Lower lobe of right lung (tissue), 2 donors: ENCODE measurements around the gene RAB40C. TPM values are rescaled to one million over a fixed set of nuclear protein-coding genes. Genes with fewer than 3 reads are reported as not detected.
"Not testable (repeated sequence)": the region's sequence is repeated elsewhere in the genome, so short reads cannot be mapped to it uniquely, and the experiment has no call there.

Experiments
- ATAC-seq, 2 donors: fragments of 200-7000 bp; cut with Tn5 transposase; one replicate each; pipeline ENCODE4 v1.9.1; 2020 to 2022; ENCODE audit warnings: mild to moderate bottlenecking in 2 of 2, moderate library complexity in 2 of 2
- DNase-seq: peaks from one replicate; pipeline ENCODE4 v3.0.0-alpha.2; 2020
- H3K27ac ChIP-seq: fragments of 200-600 bp; one replicate; pipeline ENCODE4 v1.8.0; 2022
- H3K27me3 ChIP-seq: fragments of 200-600 bp; one replicate; pipeline ENCODE4 v1.8.0; 2022; ENCODE audit warnings: low read depth
- H3K36me3 ChIP-seq: fragments of 200-600 bp; one replicate; pipeline ENCODE4 v1.8.0; 2022; ENCODE audit warnings: mild to moderate bottlenecking
- H3K4me1 ChIP-seq: fragments of 200-600 bp; one replicate; pipeline ENCODE4 v1.8.0; 2022
- H3K4me3 ChIP-seq: fragments of 200-600 bp; one replicate; pipeline ENCODE4 v1.8.0; 2022; ENCODE audit warnings: mild to moderate bottlenecking
- H3K9me3 ChIP-seq: fragments of 200-600 bp; one replicate; pipeline ENCODE4 v1.8.0; 2022
- intact Hi-C: fragments of 100-400 bp; cut with DNase I; formaldehyde crosslinking; loops from one replicate; pipeline ENCODE4 v1.11.0; 2022
- total RNA-seq: library from RNA; stranded (reverse); fragmentation: NEBNext Ultra II Directional; extraction: Animal tissue kit (Norgen Biotek cat#: 25700); gene quantifications from one replicate; pipeline ENCODE4 v1.2.1, GENCODE V29; 2021
- TF ChIP-seq, protein P1 (sequence below): fragments of 200-600 bp; IDR thresholded peaks from one replicate; pipeline ENCODE4 v1.8.0; 2022; ENCODE audit warnings: antibody characterized with exemption, mild to moderate bottlenecking
- donor health status: DM: no; HTN: yes; CAD: no; lungs with severe emphysema.

RAB40C gene
- total RNA-seq, 1 donor from 2014 or later, result 40.1 TPM

DNA sequence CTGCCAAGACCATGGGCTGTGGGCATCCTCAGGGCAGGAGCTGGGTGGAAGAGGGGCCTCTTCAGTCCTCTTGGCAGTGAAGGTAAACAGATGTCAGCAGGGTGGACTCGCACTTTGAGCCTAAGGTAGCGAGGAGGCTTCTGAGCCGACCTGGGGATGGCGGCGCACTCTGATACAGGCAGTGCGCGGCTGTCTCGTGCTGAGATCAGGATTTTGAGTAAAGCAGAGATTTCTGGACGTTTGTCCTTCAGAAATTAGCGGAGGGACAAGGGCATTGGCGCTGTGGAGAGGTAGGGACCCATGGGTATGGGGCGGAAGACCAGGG lies 6.8 kb downstream of the RAB40C start:
- Histone ChIP-seq H3K9me3 (no peaks in the 10 kb centered on the region), H3K27me3 (no peaks in the 10 kb centered on the region), H3K4me1 (peaks cover 51% of the 10 kb centered on the region), H3K36me3 (peaks cover 25% of the 10 kb centered on the region), H3K4me3 (no peak overlapping the region), H3K27ac (no peak overlapping the region)
- intact Hi-C loops, result no loop called here
- DNase-seq, result no peak
- TF ChIP-seq, protein P1, sequence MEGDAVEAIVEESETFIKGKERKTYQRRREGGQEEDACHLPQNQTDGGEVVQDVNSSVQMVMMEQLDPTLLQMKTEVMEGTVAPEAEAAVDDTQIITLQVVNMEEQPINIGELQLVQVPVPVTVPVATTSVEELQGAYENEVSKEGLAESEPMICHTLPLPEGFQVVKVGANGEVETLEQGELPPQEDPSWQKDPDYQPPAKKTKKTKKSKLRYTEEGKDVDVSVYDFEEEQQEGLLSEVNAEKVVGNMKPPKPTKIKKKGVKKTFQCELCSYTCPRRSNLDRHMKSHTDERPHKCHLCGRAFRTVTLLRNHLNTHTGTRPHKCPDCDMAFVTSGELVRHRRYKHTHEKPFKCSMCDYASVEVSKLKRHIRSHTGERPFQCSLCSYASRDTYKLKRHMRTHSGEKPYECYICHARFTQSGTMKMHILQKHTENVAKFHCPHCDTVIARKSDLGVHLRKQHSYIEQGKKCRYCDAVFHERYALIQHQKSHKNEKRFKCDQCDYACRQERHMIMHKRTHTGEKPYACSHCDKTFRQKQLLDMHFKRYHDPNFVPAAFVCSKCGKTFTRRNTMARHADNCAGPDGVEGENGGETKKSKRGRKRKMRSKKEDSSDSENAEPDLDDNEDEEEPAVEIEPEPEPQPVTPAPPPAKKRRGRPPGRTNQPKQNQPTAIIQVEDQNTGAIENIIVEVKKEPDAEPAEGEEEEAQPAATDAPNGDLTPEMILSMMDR, result no peak
- ATAC-seq, result no peak

DNA sequence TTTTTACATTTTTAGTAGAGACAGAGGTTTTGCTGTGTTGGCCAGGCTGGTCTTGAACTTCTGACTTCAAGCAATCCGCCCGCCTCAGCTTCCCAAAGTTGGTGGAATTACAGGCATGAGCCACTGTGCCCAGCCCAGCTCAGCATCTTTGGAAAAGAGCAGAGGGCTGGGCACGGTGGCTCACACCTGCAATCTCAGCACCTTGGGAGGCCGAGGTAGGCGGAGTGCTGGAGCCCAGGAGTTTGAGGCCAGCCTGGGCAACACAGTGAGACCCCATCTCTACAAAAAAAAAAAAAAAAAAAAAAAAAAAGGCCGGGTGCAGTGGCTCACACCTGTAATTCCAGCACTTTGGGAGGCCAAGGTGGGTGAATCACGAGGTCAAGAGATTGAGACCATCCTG lies 7.8 kb downstream of the RAB40C start:
- intact Hi-C loops, H3K27me3 ChIP-seq: not testable (repeated sequence)

DNA sequence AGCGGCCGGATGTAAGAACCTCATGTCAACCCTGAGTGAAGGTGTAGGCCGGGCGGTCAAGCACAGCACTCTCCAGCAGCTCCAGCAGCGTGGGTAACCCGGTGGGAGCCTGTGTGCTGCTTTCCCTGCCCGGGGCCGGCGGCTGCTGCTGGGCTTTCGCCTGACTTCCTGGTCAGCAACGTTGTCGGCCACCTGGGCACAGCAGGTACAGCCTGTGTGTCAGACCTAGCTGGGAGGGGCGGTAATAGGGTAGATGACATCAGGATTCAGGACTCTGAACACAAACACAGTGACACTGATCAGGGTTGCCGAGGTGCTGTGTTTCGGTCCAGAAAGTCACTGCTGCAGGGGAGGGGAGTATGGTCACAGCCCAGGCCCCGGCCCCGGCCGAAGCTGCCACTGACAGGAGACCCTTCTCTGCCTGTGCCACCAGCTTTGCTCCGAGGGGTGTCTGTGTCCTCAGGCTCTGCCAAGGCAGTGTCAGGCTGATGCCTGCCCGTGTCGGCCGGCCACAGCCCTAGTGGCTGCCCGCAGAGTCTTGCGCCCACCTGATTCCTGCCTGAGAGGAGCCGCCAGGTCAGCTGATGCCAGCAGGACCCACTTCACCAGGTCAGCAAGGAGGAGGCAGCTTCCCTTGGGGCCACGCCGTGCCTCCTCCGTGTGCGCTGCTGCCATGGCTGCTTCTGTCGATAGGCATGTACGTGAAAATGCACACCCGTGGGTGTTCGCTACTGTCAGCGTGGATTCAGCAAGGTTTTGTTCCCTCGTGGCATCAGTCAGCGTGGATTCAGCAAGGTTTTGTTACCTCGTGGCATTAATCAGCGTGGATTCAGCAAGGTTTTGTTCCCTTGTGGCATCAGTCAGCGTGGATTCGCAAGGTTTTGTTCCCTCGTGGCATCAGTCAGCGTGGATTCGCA lies 9.2 kb downstream of the RAB40C start:
- TF ChIP-seq, protein P1, result no peak
- Histone ChIP-seq H3K27me3 (no peaks in the 10 kb centered on the region), H3K4me1 (peaks cover 27% of the 10 kb centered on the region), H3K9me3 (no peaks in the 10 kb centered on the region), H3K36me3 (peaks cover 25% of the 10 kb centered on the region), H3K27ac (no peak overlapping the region), H3K4me3 (no peak overlapping the region)
- DNase-seq (no peak), ATAC-seq (no peak)
- intact Hi-C loops, result no loop called here

More for the DNA sequence above, 7.8 kb downstream of the RAB40C start:
- H3K4me1 ChIP-seq, result peaks cover 41% of the 10 kb centered on the region
- not testable (repeated sequence) for ATAC-seq, H3K27ac ChIP-seq, H3K9me3 ChIP-seq, DNase-seq, H3K4me3 ChIP-seq
- peaks cover 25% of the 10 kb centered on the region for H3K36me3 ChIP-seq

DNA sequence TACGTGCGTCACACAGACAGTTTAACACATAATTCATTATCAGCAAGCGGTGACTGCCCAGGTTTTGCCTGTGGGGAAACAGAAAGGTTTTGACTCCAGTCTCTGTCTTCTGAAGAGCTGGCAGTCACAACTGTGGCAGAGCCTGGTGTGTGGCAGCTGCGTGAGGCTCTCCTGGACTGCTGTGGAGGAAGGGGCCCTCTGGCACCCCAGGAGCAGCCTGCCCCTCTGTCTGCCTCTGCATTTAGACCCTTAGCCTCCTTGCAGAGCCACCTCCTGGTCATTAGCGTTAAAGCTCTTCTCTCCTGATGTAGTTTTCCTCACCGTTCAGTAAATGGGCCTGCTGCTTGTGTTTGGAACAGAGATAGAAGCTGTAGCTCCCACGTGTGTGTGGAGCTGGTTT lies 10.9 kb downstream of the RAB40C start:
- peaks cover 10% of the 10 kb centered on the region for H3K4me1 ChIP-seq
- H3K27ac ChIP-seq, result no peak overlapping the region
- ATAC-seq (no peak), DNase-seq (no peak)
- no peak overlapping the region for H3K4me3 ChIP-seq
- intact Hi-C loops, result no loop called here
- no peaks in the 10 kb centered on the region for H3K9me3 ChIP-seq
- TF ChIP-seq, protein P1, result no peak
- H3K36me3 ChIP-seq, result peaks cover 25% of the 10 kb centered on the region
- H3K27me3 ChIP-seq, result no peaks in the 10 kb centered on the region

DNA sequence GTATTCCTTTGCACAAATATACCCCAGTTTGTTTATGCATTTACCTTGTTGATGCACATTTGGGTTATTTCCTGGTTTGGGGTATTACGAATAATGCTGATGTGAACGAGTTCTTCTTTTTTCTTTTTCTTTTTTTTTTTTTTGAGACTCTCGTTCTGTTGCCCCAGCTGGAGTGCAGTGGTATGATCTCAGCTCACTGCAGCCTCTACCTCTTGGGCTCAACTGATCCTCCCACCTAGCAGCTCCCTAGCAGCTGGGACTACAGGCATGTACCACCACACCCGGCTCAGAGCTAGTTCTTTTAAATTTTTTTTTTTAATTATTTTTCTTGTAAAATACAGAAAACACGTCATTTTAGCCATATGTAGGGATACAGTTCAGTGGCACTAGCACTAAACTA lies 14.1 kb downstream of the RAB40C start:
- Histone ChIP-seq H3K4me1 (no peaks in the 10 kb centered on the region), H3K4me3 (no peak overlapping the region), H3K27me3 (no peaks in the 10 kb centered on the region), H3K36me3 (peaks cover 15% of the 10 kb centered on the region), H3K9me3 (no peaks in the 10 kb centered on the region), H3K27ac (no peak overlapping the region)
- DNase-seq (no peak), ATAC-seq (no peak)
- TF ChIP-seq, protein P1, result no peak
- intact Hi-C loops, result no loop called here

DNA sequence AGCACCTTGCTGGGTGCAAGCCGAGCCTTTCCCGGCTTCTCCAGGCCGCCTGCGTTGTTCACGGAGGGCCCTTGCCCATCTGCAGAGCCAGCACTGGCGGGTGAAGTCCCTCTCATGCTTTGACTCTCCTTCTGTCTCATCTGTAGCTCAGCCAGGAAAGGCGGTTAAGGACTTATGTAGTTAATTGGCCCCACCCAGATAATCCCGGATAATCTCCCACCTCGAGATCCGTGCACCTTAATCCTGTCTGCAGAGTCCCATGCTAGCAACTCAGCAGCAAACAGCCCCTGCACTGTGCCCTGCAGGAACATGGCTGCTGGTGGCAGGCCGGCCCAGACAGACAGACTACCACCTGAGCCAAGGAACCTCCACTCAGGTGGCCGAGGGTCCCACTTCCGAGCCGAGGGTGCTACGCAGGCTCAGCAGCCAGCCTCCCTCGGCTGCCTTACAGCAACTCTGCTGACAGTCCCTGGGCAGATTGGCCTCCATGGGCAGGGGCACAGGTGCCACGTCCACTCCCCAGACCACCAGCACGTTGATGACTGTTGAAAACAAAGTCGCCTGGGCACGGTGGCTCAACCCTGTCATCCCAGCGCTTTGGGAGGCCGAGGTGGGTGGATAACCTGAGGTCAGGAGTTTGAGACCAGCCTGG lies 16.9 kb downstream of the RAB40C start:
- intact Hi-C loops, result no loop called here
- H3K27me3 ChIP-seq, result no peaks in the 10 kb centered on the region
- no peak overlapping the region for H3K4me3 ChIP-seq
- TF ChIP-seq, protein P1, result no peak
- H3K36me3 ChIP-seq, result no peaks in the 10 kb centered on the region
- DNase-seq (no peak), ATAC-seq (no peak)
- no peaks in the 10 kb centered on the region for H3K9me3 ChIP-seq
- peaks cover 10% of the 10 kb centered on the region for H3K4me1 ChIP-seq
- no peak overlapping the region for H3K27ac ChIP-seq
